Gastroesophageal sphincter (tissue), 3 donors: ENCODE data around the gene SIN3B.

Experiments
- EP300 ChIP-seq: sonication (generic); formaldehyde crosslinking; IDR thresholded peaks from one replicate; pipeline ENCODE4 v1.6.1; 2017; ENCODE audit warnings: antibody characterized with exemption, mild to moderate bottlenecking
- TF ChIP-seq, protein P1 (sequence below), 4 experiments: fragments of 200-600 bp in 2 of 4; fragments of 450-650 bp in 2 of 4; sonication (generic) in 1 of 4; IDR thresholded peaks; one replicate each; pipeline ENCODE4 v1.5.1; 2017 to 2019; ENCODE audit warnings: antibody characterized with exemption in 4 of 4, mild to moderate bottlenecking in 2 of 4, moderate library complexity in 2 of 4

DNA sequence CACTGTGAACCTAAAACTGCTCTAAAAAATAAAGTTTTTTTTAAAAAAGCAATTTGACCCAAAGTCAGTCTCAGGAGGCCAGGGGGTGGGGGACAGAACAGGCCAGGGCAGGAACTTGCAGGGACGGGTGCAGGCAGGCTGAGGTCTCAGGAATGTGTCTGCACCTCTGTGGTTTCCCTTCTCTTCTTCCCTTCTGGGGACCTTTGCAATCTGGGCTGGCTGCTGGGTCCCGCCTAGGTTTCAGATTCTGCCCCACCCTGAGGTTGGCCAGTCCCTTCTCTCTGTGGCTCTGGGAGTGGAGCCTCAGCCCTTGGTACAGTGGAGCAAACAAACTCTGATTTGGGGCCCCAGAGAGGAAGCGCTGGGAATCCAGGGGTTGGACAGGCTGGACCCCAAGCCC is 54.3 kb downstream of the SIN3B start:
- TF ChIP-seq, protein P1, sequence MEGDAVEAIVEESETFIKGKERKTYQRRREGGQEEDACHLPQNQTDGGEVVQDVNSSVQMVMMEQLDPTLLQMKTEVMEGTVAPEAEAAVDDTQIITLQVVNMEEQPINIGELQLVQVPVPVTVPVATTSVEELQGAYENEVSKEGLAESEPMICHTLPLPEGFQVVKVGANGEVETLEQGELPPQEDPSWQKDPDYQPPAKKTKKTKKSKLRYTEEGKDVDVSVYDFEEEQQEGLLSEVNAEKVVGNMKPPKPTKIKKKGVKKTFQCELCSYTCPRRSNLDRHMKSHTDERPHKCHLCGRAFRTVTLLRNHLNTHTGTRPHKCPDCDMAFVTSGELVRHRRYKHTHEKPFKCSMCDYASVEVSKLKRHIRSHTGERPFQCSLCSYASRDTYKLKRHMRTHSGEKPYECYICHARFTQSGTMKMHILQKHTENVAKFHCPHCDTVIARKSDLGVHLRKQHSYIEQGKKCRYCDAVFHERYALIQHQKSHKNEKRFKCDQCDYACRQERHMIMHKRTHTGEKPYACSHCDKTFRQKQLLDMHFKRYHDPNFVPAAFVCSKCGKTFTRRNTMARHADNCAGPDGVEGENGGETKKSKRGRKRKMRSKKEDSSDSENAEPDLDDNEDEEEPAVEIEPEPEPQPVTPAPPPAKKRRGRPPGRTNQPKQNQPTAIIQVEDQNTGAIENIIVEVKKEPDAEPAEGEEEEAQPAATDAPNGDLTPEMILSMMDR (IDR thresholded peaks at IDR 0.05): no peak
- TF ChIP-seq EP300: no peak
